GM23338 (cell line): Measurements from ENCODE around the gene GLA. TPM values are rescaled to one million over a fixed set of nuclear protein-coding genes. Genes with fewer than 3 reads are reported as not detected.
A peak's percentile ranks its signal among the peaks of the same experiment; 100 is the strongest.

Experiments used
- ATAC-seq: fragments of 200-7000 bp; cut with Tn5 transposase; 3 replicates; pipeline ENCODE4 v1.9.1; 2020
- DNase-seq: peaks from one replicate; pipeline ENCODE4 v3.0.0-alpha.2; 2015; ENCODE audit warnings: low spot score
- H2AFZ ChIP-seq: fragments of 200-600 bp; sonication (generic); 2 replicates; pipeline ENCODE4 v1.8.0; 2016; ENCODE audit warnings: antibody characterized with exemption, mild to moderate bottlenecking, moderate library complexity
- H3F3A ChIP-seq: fragments of 200-600 bp; sonication (generic); replicated peaks from 2 replicates; pipeline ENCODE4 v1.8.0; 2017; ENCODE audit warnings: antibody characterized with exemption, mixed run types, low read depth
- H3K27ac ChIP-seq: fragments of 200-600 bp; sonication (generic); 2 replicates; pipeline ENCODE4 v1.6.1; 2016; ENCODE audit warnings: low read depth
- H3K27me3 ChIP-seq: fragments of 200-600 bp; sonication (generic); 2 replicates; pipeline ENCODE4 v1.8.0; 2016; ENCODE audit warnings: mild to moderate bottlenecking, mixed run types, moderate library complexity; ENCODE audit not compliant: insufficient read depth
- H3K36me3 ChIP-seq: fragments of 200-600 bp; sonication (generic); 2 replicates; pipeline ENCODE4 v1.8.0; 2016; ENCODE audit warnings: mild to moderate bottlenecking; ENCODE audit not compliant: insufficient read depth
- H3K4me1 ChIP-seq: fragments of 200-600 bp; sonication (generic); 2 replicates; pipeline ENCODE4 v1.8.0; 2016; ENCODE audit warnings: mild to moderate bottlenecking, moderate library complexity; ENCODE audit not compliant: insufficient read depth
- H3K4me2 ChIP-seq: fragments of 200-600 bp; sonication (generic); 2 replicates; pipeline ENCODE4 v1.7.1; 2017; ENCODE audit warnings: mixed run types
- H3K4me3 ChIP-seq: fragments of 200-600 bp; sonication (generic); 2 replicates; pipeline ENCODE4 v1.6.1; 2016; ENCODE audit warnings: mixed run types
- H3K79me2 ChIP-seq: fragments of 200-600 bp; sonication (generic); replicated peaks from 2 replicates; pipeline ENCODE4 v1.8.0; 2017; ENCODE audit warnings: mild to moderate bottlenecking; ENCODE audit not compliant: insufficient read depth
- H3K9me2 ChIP-seq: fragments of 200-600 bp; sonication (generic); 2 replicates; pipeline ENCODE4 v1.8.0; 2017; ENCODE audit not compliant: insufficient read depth
- H4K20me1 ChIP-seq: fragments of 200-600 bp; sonication (generic); replicated peaks from 2 replicates; pipeline ENCODE4 v1.8.0; 2017; ENCODE audit warnings: mild to moderate bottlenecking; ENCODE audit not compliant: insufficient read depth
- H3K27ac Mint-ChIP-seq: 2 replicates; pipeline ENCODE4 v1.8.0; 2020; ENCODE audit warnings: inconsistent platforms, mild to moderate bottlenecking, moderate library complexity, mixed read lengths
- H3K27me3 Mint-ChIP-seq: 3 replicates; pipeline ENCODE4 v1.8.0; 2022; ENCODE audit warnings: low read depth, mild to moderate bottlenecking, moderate library complexity, mixed read lengths, inconsistent platforms; ENCODE audit not compliant: insufficient read depth, poor library complexity
- H3K36me3 Mint-ChIP-seq: 3 replicates; pipeline ENCODE4 v1.8.0; 2021; ENCODE audit warnings: low read depth, mild to moderate bottlenecking, inconsistent platforms, moderate library complexity, mixed read lengths
- H3K4me1 Mint-ChIP-seq: 3 replicates; pipeline ENCODE4 v1.8.0; 2020; ENCODE audit warnings: mild to moderate bottlenecking, inconsistent platforms, mixed read lengths
- H3K4me3 Mint-ChIP-seq: 3 replicates; pipeline ENCODE4 v1.8.0; 2021; ENCODE audit warnings: moderate library complexity, mild to moderate bottlenecking, inconsistent platforms, mixed read lengths
- H3K9me3 Mint-ChIP-seq: 3 replicates; pipeline ENCODE4 v1.8.0; 2020; ENCODE audit warnings: moderate library complexity, mild to moderate bottlenecking, inconsistent platforms, mixed read lengths
- CREB1 ChIP-seq: fragments of 250-450 bp; sonication (Bioruptor Pico); IDR thresholded peaks from 2 replicates; pipeline ENCODE4 v1.5.0; 2020; ENCODE audit warnings: low read depth, mild to moderate bottlenecking, moderate library complexity
- CTCF ChIP-seq, 2 experiments: fragments of 200-600 bp in 1 of 2; sonication (generic) in 1 of 2; conservative IDR thresholded peaks; 2 replicates each; pipeline versions ENCODE4 v1.5.1 to v1.6.1; 2016 to 2017; ENCODE audit warnings: antibody characterized with exemption in 2 of 2, low read depth in 2 of 2, mild to moderate bottlenecking in 2 of 2, moderate library complexity in 1 of 2
- ETS1 ChIP-seq: IDR thresholded peaks from 2 replicates; pipeline ENCODE4 v1.6.1; 2016; ENCODE audit warnings: antibody characterized with exemption
- EZH2 ChIP-seq: fragments of 200-600 bp; sonication (generic); IDR thresholded peaks from one replicate; pipeline ENCODE4 v1.8.0; 2017; ENCODE audit warnings: antibody characterized with exemption, mild to moderate bottlenecking, low read depth; ENCODE audit not compliant: unreplicated experiment
- EZH2phosphoT487 ChIP-seq: fragments of 200-600 bp; sonication (generic); IDR thresholded peaks from one replicate; pipeline ENCODE4 v1.8.1; 2018; ENCODE audit warnings: antibody characterized with exemption; ENCODE audit not compliant: unreplicated experiment
- JUNB ChIP-seq: IDR thresholded peaks from one replicate; pipeline ENCODE4 v1.6.1; 2016; ENCODE audit warnings: antibody characterized with exemption; ENCODE audit not compliant: unreplicated experiment
- NANOG ChIP-seq: IDR thresholded peaks from 2 replicates; pipeline ENCODE4 v1.6.1; 2016; ENCODE audit warnings: antibody characterized with exemption, borderline replicate concordance
- POLR2AphosphoS5 ChIP-seq: IDR thresholded peaks from 2 replicates; pipeline ENCODE4 v1.6.1; 2016; ENCODE audit warnings: antibody characterized with exemption, low read depth
- STAT1 ChIP-seq: IDR thresholded peaks from one replicate; pipeline ENCODE4 v1.6.1; 2016; ENCODE audit warnings: antibody characterized with exemption; ENCODE audit not compliant: unreplicated experiment
- ZNF114 ChIP-seq: fragments of 250-450 bp; sonication (Bioruptor Pico); IDR thresholded peaks from 2 replicates; pipeline ENCODE4 v1.5.0; 2020; ENCODE audit warnings: mild to moderate bottlenecking, moderate library complexity
- ZNF331 ChIP-seq: fragments of 250-450 bp; sonication (Bioruptor Pico); IDR thresholded peaks from 2 replicates; pipeline ENCODE4 v1.5.0; 2020; ENCODE audit warnings: low read depth, mild to moderate bottlenecking, moderate library complexity
- polyA plus RNA-seq: library from polyadenylated mRNA; unstranded; fragments of >200 nt; fragmentation: Nextera tagmentation; extraction: Ambion mirVana; gene quantifications from 2 replicates; pipeline ENCODE4 v1.2.1, GENCODE V29; 2016
- total RNA-seq: library from RNA; depleted of rRNA; stranded (reverse); fragments of >200 nt; shearing (Covaris generic); gene quantifications from 2 replicates; pipeline ENCODE4 v1.2.3, GENCODE V29; 2014
- TF ChIP-seq, protein P1 (sequence below): IDR thresholded peaks from one replicate; pipeline ENCODE4 v1.6.1; 2018; ENCODE audit warnings: antibody characterized with exemption; ENCODE audit not compliant: unreplicated experiment
- TF ChIP-seq, protein P2 (sequence below): fragments of 250-450 bp; sonication (Bioruptor Pico); IDR thresholded peaks from 2 replicates; pipeline ENCODE4 v1.5.0; 2020; ENCODE audit warnings: mild to moderate bottlenecking, moderate library complexity

GLA gene
- total and polyA plus RNA-seq, 2 experiments from 2014 or later, result 34.7 to 44.4 TPM

DNA sequence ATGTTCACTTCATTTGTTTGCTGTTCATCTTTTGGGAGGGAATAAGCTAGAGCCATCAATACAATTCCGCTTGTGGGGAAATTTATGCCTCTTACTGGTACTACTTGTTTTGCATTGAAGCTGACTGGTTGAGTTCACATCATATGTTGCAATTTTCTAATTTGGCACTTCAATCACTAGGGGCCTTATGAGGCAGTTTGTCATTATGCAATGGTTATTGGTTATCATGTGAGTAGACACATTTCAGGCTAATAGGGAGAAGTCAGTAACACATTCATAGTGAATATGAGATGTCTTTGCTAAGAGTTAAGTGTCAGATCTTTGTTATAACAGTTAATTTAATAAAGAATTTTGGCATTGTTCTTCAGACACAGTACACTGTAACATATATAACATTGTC, 11.9 kb downstream of the GLA start:
- Histone ChIP-seq H3K36me3 (peaks cover 33% of the 10 kb centered on the region), H3K4me1 (no peaks in the 10 kb centered on the region; the same call in 1 of the 2 replicates), H3K79me2 (peaks cover 26% of the 10 kb centered on the region), H3K4me3 (no peak overlapping the region), H3K27ac (peak overlapping the region; percentile 81; the same call in 1 of the 2 replicates), H2AFZ (no peak overlapping the region), H3K27me3 (no peaks in the 10 kb centered on the region), H3F3A (peaks cover 31% of the 10 kb centered on the region), H3K4me2 (no peak overlapping the region), H4K20me1 (no peaks in the 10 kb centered on the region; the same call in 1 of the 2 replicates), H3K9me2 (no peaks in the 10 kb centered on the region)
- no peak for DNase-seq
- H3K27me3 Mint-ChIP-seq, result peaks cover 16% of the 10 kb centered on the region
- no peak overlapping the region for H3K27ac Mint-ChIP-seq
- ATAC-seq, result no peak
- H3K4me1 Mint-ChIP-seq, result no peaks in the 10 kb centered on the region
- no peaks in the 10 kb centered on the region for H3K9me3 Mint-ChIP-seq
- peaks cover 65% of the 10 kb centered on the region for H3K36me3 Mint-ChIP-seq
- TF ChIP-seq ZNF114 (CRISPR knock-in tag) (no peak), CREB1 (CRISPR knock-in tag) (no peak), ZNF331 (CRISPR knock-in tag) (no peak), EZH2 (no peak), NANOG (no peak), STAT1 (no peak), POLR2AphosphoS5 (no peak), EZH2phosphoT487 (no peak), ETS1 (no peak), JUNB (no peak), CTCF (conservative IDR thresholded peaks at IDR 0.05; ENCODE audit: low read depth in 2 of 2) (no peak)
- TF ChIP-seq, protein P1, sequence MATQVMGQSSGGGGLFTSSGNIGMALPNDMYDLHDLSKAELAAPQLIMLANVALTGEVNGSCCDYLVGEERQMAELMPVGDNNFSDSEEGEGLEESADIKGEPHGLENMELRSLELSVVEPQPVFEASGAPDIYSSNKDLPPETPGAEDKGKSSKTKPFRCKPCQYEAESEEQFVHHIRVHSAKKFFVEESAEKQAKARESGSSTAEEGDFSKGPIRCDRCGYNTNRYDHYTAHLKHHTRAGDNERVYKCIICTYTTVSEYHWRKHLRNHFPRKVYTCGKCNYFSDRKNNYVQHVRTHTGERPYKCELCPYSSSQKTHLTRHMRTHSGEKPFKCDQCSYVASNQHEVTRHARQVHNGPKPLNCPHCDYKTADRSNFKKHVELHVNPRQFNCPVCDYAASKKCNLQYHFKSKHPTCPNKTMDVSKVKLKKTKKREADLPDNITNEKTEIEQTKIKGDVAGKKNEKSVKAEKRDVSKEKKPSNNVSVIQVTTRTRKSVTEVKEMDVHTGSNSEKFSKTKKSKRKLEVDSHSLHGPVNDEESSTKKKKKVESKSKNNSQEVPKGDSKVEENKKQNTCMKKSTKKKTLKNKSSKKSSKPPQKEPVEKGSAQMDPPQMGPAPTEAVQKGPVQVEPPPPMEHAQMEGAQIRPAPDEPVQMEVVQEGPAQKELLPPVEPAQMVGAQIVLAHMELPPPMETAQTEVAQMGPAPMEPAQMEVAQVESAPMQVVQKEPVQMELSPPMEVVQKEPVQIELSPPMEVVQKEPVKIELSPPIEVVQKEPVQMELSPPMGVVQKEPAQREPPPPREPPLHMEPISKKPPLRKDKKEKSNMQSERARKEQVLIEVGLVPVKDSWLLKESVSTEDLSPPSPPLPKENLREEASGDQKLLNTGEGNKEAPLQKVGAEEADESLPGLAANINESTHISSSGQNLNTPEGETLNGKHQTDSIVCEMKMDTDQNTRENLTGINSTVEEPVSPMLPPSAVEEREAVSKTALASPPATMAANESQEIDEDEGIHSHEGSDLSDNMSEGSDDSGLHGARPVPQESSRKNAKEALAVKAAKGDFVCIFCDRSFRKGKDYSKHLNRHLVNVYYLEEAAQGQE, result no peak
- TF ChIP-seq, protein P2, sequence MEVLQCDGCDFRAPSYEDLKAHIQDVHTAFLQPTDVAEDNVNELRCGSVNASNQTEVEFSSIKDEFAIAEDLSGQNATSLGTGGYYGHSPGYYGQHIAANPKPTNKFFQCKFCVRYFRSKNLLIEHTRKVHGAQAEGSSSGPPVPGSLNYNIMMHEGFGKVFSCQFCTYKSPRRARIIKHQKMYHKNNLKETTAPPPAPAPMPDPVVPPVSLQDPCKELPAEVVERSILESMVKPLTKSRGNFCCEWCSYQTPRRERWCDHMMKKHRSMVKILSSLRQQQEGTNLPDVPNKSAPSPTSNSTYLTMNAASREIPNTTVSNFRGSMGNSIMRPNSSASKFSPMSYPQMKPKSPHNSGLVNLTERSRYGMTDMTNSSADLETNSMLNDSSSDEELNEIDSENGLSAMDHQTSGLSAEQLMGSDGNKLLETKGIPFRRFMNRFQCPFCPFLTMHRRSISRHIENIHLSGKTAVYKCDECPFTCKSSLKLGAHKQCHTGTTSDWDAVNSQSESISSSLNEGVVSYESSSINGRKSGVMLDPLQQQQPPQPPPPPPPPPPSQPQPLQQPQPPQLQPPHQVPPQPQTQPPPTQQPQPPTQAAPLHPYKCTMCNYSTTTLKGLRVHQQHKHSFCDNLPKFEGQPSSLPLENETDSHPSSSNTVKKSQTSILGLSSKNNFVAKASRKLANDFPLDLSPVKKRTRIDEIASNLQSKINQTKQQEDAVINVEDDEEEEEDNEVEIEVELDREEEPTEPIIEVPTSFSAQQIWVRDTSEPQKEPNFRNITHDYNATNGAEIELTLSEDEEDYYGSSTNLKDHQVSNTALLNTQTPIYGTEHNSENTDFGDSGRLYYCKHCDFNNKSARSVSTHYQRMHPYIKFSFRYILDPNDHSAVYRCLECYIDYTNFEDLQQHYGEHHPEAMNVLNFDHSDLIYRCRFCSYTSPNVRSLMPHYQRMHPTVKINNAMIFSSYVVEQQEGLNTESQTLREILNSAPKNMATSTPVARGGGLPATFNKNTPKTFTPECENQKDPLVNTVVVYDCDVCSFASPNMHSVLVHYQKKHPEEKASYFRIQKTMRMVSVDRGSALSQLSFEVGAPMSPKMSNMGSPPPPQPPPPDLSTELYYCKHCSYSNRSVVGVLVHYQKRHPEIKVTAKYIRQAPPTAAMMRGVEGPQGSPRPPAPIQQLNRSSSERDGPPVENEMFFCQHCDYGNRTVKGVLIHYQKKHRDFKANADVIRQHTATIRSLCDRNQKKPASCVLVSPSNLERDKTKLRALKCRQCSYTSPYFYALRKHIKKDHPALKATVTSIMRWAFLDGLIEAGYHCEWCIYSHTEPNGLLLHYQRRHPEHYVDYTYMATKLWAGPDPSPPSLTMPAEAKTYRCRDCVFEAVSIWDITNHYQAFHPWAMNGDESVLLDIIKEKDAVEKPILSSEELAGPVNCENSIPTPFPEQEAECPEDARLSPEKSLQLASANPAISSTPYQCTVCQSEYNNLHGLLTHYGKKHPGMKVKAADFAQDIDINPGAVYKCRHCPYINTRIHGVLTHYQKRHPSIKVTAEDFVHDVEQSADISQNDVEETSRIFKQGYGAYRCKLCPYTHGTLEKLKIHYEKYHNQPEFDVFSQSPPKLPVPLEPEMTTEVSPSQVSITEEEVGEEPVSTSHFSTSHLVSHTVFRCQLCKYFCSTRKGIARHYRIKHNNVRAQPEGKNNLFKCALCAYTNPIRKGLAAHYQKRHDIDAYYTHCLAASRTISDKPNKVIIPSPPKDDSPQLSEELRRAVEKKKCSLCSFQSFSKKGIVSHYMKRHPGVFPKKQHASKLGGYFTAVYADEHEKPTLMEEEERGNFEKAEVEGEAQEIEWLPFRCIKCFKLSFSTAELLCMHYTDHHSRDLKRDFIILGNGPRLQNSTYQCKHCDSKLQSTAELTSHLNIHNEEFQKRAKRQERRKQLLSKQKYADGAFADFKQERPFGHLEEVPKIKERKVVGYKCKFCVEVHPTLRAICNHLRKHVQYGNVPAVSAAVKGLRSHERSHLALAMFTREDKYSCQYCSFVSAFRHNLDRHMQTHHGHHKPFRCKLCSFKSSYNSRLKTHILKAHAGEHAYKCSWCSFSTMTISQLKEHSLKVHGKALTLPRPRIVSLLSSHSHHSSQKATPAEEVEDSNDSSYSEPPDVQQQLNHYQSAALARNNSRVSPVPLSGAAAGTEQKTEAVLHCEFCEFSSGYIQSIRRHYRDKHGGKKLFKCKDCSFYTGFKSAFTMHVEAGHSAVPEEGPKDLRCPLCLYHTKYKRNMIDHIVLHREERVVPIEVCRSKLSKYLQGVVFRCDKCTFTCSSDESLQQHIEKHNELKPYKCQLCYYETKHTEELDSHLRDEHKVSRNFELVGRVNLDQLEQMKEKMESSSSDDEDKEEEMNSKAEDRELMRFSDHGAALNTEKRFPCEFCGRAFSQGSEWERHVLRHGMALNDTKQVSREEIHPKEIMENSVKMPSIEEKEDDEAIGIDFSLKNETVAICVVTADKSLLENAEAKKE (CRISPR knock-in tag), result no peak
- no peak overlapping the region for H3K4me3 Mint-ChIP-seq
